Astrocyte (in vitro differentiated cells and primary cell): Measurements from ENCODE around the gene AP2S1. TPM values are rescaled to one million over a fixed set of nuclear protein-coding genes. Genes with fewer than 3 reads are reported as not detected.

Experiments used
- DNase-seq: peaks from one replicate; pipeline ENCODE4 v3.0.0-alpha.2; 2010; ENCODE audit warnings: low read depth
- FAIRE-seq: peaks from 2 replicates; lab custom pipeline; 2011; peaks lifted over from hg19 to GRCh38; lab: Jason Lieb, UNC
- H2AFZ ChIP-seq: 2 replicates; pipeline ENCODE4 v1.6.0; 2012; ENCODE audit warnings: low read depth, low read length, inconsistent platforms
- H3K27ac ChIP-seq: 2 replicates; pipeline ENCODE4 v1.5.1; 2011; ENCODE audit warnings: low read depth, low read length, inconsistent platforms
- H3K27me3 ChIP-seq: 2 replicates; pipeline ENCODE4 v1.6.0; 2011; ENCODE audit warnings: low read length, inconsistent platforms; ENCODE audit not compliant: insufficient read depth
- H3K36me3 ChIP-seq: 2 replicates; pipeline ENCODE4 v1.5.1; 2011; ENCODE audit warnings: low read length, inconsistent platforms; ENCODE audit not compliant: insufficient read depth
- H3K4me1 ChIP-seq: 2 replicates; pipeline ENCODE4 v1.5.1; 2011; ENCODE audit warnings: low read length, inconsistent platforms; ENCODE audit not compliant: insufficient read depth
- H3K4me2 ChIP-seq: 2 replicates; pipeline ENCODE4 v1.6.0; 2012; ENCODE audit warnings: low read length, inconsistent platforms
- H3K4me3 ChIP-seq: 2 replicates; pipeline ENCODE4 v1.5.1; 2011; ENCODE audit warnings: low read depth, mild to moderate bottlenecking, low read length, inconsistent platforms; ENCODE audit not compliant: insufficient read depth
- H3K79me2 ChIP-seq: 2 replicates; pipeline ENCODE4 v1.6.0; 2012; ENCODE audit warnings: mild to moderate bottlenecking, low read length, inconsistent platforms; ENCODE audit not compliant: insufficient read depth
- H3K9ac ChIP-seq: 2 replicates; pipeline ENCODE4 v1.6.0; 2012; ENCODE audit warnings: mild to moderate bottlenecking, low read length, inconsistent platforms
- H3K9me3 ChIP-seq: 2 replicates; pipeline ENCODE4 v1.5.1; 2012; ENCODE audit warnings: low read depth, mild to moderate bottlenecking, low read length, inconsistent platforms; ENCODE audit not compliant: insufficient read depth
- H4K20me1 ChIP-seq: 2 replicates; pipeline ENCODE4 v1.6.0; 2012; ENCODE audit warnings: low read length, inconsistent platforms; ENCODE audit not compliant: insufficient read depth
- H3K27ac Mint-ChIP-seq: one replicate; pipeline ENCODE4 v1.8.0; 2021; ENCODE audit warnings: mild to moderate bottlenecking, mixed read lengths; ENCODE audit not compliant: unreplicated experiment
- H3K27me3 Mint-ChIP-seq: one replicate; pipeline ENCODE4 v1.8.0; 2021; ENCODE audit warnings: low read depth, mixed read lengths; ENCODE audit not compliant: unreplicated experiment
- H3K36me3 Mint-ChIP-seq: one replicate; pipeline ENCODE4 v1.8.0; 2021; ENCODE audit warnings: low read depth, mixed read lengths; ENCODE audit not compliant: unreplicated experiment
- H3K4me1 Mint-ChIP-seq: one replicate; pipeline ENCODE4 v1.8.0; 2021; ENCODE audit warnings: low read depth, mixed read lengths; ENCODE audit not compliant: unreplicated experiment
- H3K4me3 Mint-ChIP-seq: one replicate; pipeline ENCODE4 v1.8.0; 2021; ENCODE audit warnings: mild to moderate bottlenecking, moderate library complexity, mixed read lengths; ENCODE audit not compliant: unreplicated experiment
- H3K9me3 Mint-ChIP-seq: one replicate; pipeline ENCODE4 v1.8.0; 2021; ENCODE audit warnings: mild to moderate bottlenecking, mixed read lengths; ENCODE audit not compliant: unreplicated experiment
- CTCF ChIP-seq: IDR thresholded peaks from 2 replicates; pipeline ENCODE4 v1.5.1; 2011; ENCODE audit warnings: low read depth, mild to moderate bottlenecking, inconsistent platforms, low read length, moderate library complexity; ENCODE audit not compliant: insufficient read depth
- EZH2 ChIP-seq: IDR thresholded peaks from 2 replicates; pipeline ENCODE4 v1.6.1; 2012; ENCODE audit warnings: mild to moderate bottlenecking, low read length, inconsistent platforms; ENCODE audit not compliant: insufficient read depth
- total RNA-seq: library from RNA; stranded (reverse); gene quantifications from 2 replicates; pipeline ENCODE4 v1.2.1, GENCODE V29; 2021

The AP2S1 gene
- total RNA-seq, 1 donor from 2014 or later: 278 TPM

GRCh38 chr19:46845959-46846459 lies 4.6 kb downstream of the AP2S1 start:
- H3K36me3 ChIP-seq: peaks cover 14% of the 10 kb centered on the region
- H3K4me1 ChIP-seq: peaks cover 21% of the 10 kb centered on the region
- H3K79me2 ChIP-seq: peaks cover 65% of the 10 kb centered on the region
- TF ChIP-seq CTCF (no peak), EZH2 (no peak)
- FAIRE-seq: no peak
- Mint-ChIP-seq H3K27me3 (no peaks in the 10 kb centered on the region), H3K36me3 (peaks cover 23% of the 10 kb centered on the region), H3K27ac (peak overlapping the region; percentile 5), H3K4me3 (peak overlapping the region; percentile 7), H3K9me3 (no peaks in the 10 kb centered on the region), H3K4me1 (peaks cover 21% of the 10 kb centered on the region)
- H4K20me1 ChIP-seq: peaks cover 71% of the 10 kb centered on the region
- no peak overlapping the region for H2AFZ ChIP-seq
- no peak overlapping the region for H3K4me2 ChIP-seq
- no peak overlapping the region for H3K27ac ChIP-seq
- H3K27me3 ChIP-seq: no peaks in the 10 kb centered on the region
- no peaks in the 10 kb centered on the region for H3K9me3 ChIP-seq
- H3K9ac ChIP-seq: no peak overlapping the region
- no peak overlapping the region for H3K4me3 ChIP-seq
- no peak for DNase-seq

DNA sequence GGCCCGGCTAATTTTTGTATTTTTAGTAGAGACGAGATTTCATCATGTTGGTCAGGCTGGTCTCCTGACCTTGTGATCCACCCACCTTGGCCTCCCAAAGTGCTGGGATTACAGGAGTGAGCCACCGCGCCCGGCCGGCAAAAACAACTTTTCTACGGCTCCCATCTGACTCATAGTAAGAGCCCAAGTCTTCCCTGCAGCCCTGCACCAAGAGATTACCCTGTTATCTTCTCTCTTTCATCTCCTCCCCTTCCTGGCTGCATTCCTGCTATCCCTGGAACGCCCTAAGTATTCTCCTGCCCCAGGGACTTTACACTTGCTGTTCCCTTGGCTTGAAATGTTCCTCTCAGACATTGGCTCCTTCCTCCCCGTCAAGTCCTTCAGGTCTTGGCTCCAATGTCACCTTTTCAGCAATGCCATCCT lies 6.6 kb downstream of the AP2S1 start:
- H4K20me1 ChIP-seq: peaks cover 77% of the 10 kb centered on the region
- H3K9me3 Mint-ChIP-seq: no peaks in the 10 kb centered on the region
- H3K27ac Mint-ChIP-seq: no peak overlapping the region
- no peak overlapping the region for H3K27ac ChIP-seq
- H3K9me3 ChIP-seq: no peaks in the 10 kb centered on the region
- peaks cover 60% of the 10 kb centered on the region for H3K79me2 ChIP-seq
- peaks cover 24% of the 10 kb centered on the region for H3K36me3 ChIP-seq
- no peak overlapping the region for H3K9ac ChIP-seq
- H3K4me1 Mint-ChIP-seq: peaks cover 19% of the 10 kb centered on the region
- TF ChIP-seq CTCF: no peak
- no peak for TF ChIP-seq EZH2
- H3K4me3 ChIP-seq: no peak overlapping the region
- H3K27me3 ChIP-seq: no peaks in the 10 kb centered on the region
- FAIRE-seq (no peak), DNase-seq (no peak)
- no peak overlapping the region for H3K4me2 ChIP-seq
- peak overlapping the region; percentile 20 for H3K4me3 Mint-ChIP-seq
- peaks cover 23% of the 10 kb centered on the region for H3K36me3 Mint-ChIP-seq
- H3K4me1 ChIP-seq: peaks cover 13% of the 10 kb centered on the region
- no peak overlapping the region for H2AFZ ChIP-seq
- no peaks in the 10 kb centered on the region for H3K27me3 Mint-ChIP-seq

GRCh38 chr19:46842791-46843190 lies 7.9 kb downstream of the AP2S1 start:
- Histone ChIP-seq H3K27me3 (no peaks in the 10 kb centered on the region), H2AFZ (no peak overlapping the region), H3K27ac (no peak overlapping the region), H3K36me3 (peaks cover 26% of the 10 kb centered on the region), H3K4me2 (no peak overlapping the region), H3K4me3 (no peak overlapping the region), H3K4me1 (peaks cover 8% of the 10 kb centered on the region), H3K9ac (no peak overlapping the region), H3K79me2 (peaks cover 48% of the 10 kb centered on the region), H3K9me3 (no peaks in the 10 kb centered on the region), H4K20me1 (peaks cover 69% of the 10 kb centered on the region)
- H3K4me3 Mint-ChIP-seq: no peak overlapping the region
- no peaks in the 10 kb centered on the region for H3K9me3 Mint-ChIP-seq
- peaks cover 17% of the 10 kb centered on the region for H3K4me1 Mint-ChIP-seq
- DNase-seq (no peak), FAIRE-seq (no peak)
- H3K27me3 Mint-ChIP-seq: no peaks in the 10 kb centered on the region
- peaks cover 28% of the 10 kb centered on the region for H3K36me3 Mint-ChIP-seq
- no peak for TF ChIP-seq CTCF
- no peak for TF ChIP-seq EZH2
- peak overlapping the region; percentile 55 for H3K27ac Mint-ChIP-seq
